GM19438 (cell line): Measurements from ENCODE around the gene FLYWCH2.
"Not testable (repeated sequence)": the region's sequence is repeated elsewhere in the genome, so short reads cannot be mapped to it uniquely, and the experiment has no call there.

Source experiments
- ATAC-seq: cut with Tn5 transposase; IDR thresholded peaks from one replicate; pipeline ENCODE4 v1.9.1; 2021; ENCODE audit warnings: low read depth; ENCODE audit not compliant: unreplicated experiment

The FLYWCH2 gene

GRCh38 chr16:2933701-2934100 lies 50.7 kb downstream of the FLYWCH2 start:
- no peak for ATAC-seq

- ATAC-seq, result no peak
Measured at GRCh38 chr16:2934450-2934849, 51.4 kb downstream of the FLYWCH2 start.

- no peak for ATAC-seq
Measured at GRCh38 chr16:2936436-2937011, 53.5 kb downstream of the FLYWCH2 start.

GRCh38 chr16:2937170-2937569 lies 54.2 kb downstream of the FLYWCH2 start:
- no peak for ATAC-seq

- no peak for ATAC-seq
Measured at GRCh38 chr16:2938206-2938605, 55.2 kb downstream of the FLYWCH2 start.

- no peak for ATAC-seq
Measured at GRCh38 chr16:2939968-2940367, 57.0 kb downstream of the FLYWCH2 start.

GRCh38 chr16:2942045-2942444 lies 59.0 kb downstream of the FLYWCH2 start:
- ATAC-seq, result no peak

- not testable (repeated sequence) for ATAC-seq
Measured at GRCh38 chr16:2943716-2944115, 60.7 kb downstream of the FLYWCH2 start.

GRCh38 chr16:2946649-2947048 lies 63.6 kb downstream of the FLYWCH2 start:
- no peak for ATAC-seq
